Activated naive CD4-positive, alpha-beta T cell treated with anti-CD3 and anti-CD28 coated beads, Interleukin-2, amount 50 U/mL, for 24 hours (primary cell): ENCODE data around the gene CEP295NL.

Experiments
- H3K27ac Mint-ChIP-seq: one replicate; pipeline ENCODE4 v1.8.0; 2021; ENCODE audit warnings: mild to moderate bottlenecking, mixed read lengths
- H3K27me3 Mint-ChIP-seq: one replicate; pipeline ENCODE4 v1.8.0; 2021; ENCODE audit warnings: mixed read lengths
- H3K36me3 Mint-ChIP-seq: one replicate; pipeline ENCODE4 v1.8.0; 2021; ENCODE audit warnings: mixed read lengths
- H3K4me1 Mint-ChIP-seq: one replicate; pipeline ENCODE4 v1.8.0; 2021; ENCODE audit warnings: mixed read lengths
- H3K4me3 Mint-ChIP-seq: one replicate; pipeline ENCODE4 v1.8.0; 2021; ENCODE audit warnings: mild to moderate bottlenecking, mixed read lengths
- H3K9me3 Mint-ChIP-seq: one replicate; pipeline ENCODE4 v1.8.0; 2021; ENCODE audit warnings: mixed read lengths

Gene CEP295NL

DNA sequence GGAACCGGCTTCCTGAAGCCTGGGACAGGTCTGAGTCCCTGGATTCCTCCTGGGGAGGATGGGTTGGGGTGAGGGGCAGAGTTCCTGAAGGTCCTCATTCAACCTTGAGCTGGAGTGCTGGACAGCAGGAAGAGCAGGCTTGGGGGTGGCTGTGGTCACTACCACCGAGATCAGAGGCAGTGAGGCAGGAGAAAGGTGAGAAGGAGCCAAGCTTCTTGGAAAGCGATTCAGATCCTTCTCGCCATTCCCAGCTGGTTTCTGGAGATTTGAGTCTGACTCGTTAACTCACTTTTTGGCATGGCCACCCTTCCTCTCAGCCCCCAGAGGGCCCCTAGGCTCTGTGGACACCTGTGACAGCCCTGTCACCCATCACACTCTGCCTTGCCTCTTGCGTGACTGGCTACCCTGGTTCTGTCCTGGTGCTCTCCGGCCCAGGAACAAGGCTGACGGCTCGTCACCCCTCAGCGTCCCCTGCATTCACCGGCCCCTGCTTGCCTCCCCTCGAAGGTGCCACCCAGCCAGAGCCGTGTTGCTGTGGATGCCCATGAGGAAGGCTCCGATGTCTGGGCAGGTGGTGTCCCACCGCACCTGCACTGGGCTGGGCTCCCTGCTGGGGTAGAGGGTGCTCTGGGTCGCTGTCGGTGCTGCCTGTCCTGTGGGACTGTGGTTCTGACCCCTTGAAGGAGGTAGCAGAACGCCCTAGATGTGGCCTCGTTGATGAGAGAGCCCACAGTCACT is 31.8 kb upstream of the CEP295NL start:
- Mint-ChIP-seq H3K36me3 (no peaks in the 10 kb centered on the region), H3K9me3 (no peaks in the 10 kb centered on the region), H3K4me3 (no peak overlapping the region), H3K27ac (no peak overlapping the region), H3K4me1 (no peaks in the 10 kb centered on the region), H3K27me3 (no peaks in the 10 kb centered on the region)

DNA sequence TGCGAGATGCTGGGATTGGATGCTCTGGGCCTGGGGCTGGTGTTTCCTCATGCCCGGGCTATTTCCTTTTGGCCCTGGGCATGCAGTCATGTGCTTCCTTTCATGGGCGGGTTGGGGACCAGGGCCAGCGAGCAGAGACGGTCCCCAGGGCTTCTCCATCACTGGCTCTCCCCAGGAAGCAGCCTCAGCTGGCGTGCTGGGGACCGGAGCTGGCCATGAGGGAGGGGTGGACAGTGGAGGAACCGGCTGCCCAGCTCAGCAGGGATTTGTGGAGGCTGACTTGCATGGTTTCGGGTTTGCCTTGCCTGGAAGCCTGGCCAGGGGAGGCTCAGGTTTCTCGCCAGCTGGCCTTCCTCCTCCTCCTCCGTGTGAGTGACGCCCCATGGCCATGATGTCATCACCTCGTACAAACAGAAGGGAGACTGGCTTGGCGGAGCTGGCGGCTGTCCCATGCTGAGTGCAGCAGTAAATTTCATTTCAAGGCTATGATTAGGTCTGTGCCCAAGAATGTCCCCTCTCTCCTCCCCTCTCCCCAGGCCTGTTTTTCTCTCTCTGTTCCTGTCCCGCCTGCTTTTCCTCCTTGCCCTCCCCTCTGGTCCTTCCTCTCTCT is 31.1 kb upstream of the CEP295NL start:
- Mint-ChIP-seq H3K27ac (no peak overlapping the region), H3K9me3 (no peaks in the 10 kb centered on the region), H3K36me3 (no peaks in the 10 kb centered on the region), H3K27me3 (peaks cover under 1% of the 10 kb centered on the region), H3K4me1 (no peaks in the 10 kb centered on the region), H3K4me3 (no peak overlapping the region)

DNA sequence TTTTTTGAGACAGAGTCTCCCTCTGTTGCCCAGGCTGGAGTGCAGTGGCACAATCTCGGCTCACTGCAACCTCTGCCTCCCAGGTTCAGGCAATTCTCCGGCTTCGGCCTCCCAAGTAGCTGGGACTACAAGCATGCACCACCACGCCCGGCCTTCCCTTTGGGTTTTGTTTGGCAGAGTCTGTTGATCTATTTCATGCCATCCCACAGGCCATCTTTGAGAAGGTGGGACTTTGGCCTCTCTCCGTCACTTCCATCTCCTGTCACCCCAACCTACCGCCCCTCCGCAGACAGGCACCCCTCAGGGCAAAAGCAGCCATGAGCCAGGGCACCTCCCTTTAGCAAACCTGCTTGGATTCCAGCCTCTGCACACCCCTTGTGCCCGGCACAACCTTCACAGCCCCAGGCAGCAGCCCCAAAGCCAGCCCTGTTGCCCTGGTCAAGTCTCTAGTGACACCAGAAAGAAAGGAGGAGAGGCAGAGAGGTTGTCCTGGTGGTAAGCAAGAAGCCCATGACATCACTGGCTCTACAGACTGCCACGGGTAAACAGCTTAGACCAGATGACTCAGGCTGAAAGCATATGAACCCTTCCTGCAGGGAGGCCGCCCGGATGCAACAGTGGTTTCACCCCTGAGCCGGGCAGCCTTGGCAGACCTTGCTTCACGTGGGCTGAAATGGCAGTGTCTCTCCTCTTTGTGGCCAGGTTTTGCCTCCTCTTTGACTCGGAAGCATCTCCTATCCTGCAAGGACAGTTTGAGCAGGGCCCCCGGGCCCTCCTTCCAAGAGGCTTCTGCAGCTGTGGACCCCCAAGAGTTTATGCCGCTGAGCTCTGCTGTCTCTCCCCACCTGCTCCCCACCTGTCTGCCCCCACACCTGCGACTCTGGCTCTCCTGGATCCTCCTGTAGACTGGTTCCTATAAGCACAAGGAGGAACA is 30.3 kb upstream of the CEP295NL start:
- H3K4me3 Mint-ChIP-seq, result no peak overlapping the region
- H3K36me3 Mint-ChIP-seq, result no peaks in the 10 kb centered on the region

DNA sequence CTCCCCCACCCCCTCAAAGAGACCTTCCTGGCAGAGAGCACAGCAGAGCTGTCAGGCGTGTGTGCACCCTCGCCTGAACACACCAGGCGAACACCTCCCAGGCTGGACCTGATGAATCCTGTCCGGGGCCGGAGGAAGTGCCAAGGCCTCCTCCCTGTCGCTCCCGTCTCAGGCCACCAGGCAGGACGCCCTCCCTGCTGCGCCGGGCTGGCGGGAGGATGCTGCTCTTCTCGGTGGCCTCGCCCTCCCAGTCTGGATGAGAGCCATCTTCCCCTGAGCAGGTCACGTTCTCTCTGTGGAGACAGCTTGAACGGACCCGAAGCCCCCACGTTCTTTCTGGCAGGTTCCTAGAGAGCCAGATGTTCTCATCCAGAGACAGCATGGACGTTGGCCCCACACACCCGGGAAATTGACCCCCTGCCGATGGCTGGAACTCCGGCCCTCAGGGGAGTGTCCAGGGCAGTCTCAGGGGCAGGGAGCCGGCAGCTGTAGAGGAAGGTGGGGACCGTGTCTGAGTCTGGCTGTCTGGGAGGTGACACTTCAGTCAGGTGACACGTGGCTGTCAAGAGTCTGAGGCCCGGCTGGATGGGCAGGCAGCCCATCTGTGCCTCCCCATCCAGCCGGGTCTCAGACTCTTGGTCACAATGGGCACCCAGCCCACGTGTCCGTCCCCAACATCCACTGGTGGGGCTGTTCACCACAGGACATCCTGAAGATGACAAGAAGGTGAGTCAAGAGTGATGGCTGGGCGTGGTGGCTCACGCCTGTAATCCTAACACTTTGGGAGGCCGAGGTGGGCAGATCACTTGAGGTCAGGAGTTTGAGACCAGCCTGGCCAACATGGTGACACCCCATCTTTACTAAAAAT is 27.1 kb upstream of the CEP295NL start:
- peaks cover 5% of the 10 kb centered on the region for H3K27me3 Mint-ChIP-seq
- no peaks in the 10 kb centered on the region for H3K4me1 Mint-ChIP-seq
- no peaks in the 10 kb centered on the region for H3K36me3 Mint-ChIP-seq
- no peak overlapping the region for H3K27ac Mint-ChIP-seq
- H3K9me3 Mint-ChIP-seq, result no peaks in the 10 kb centered on the region
- H3K4me3 Mint-ChIP-seq, result no peak overlapping the region

More for the DNA sequence above, 30.3 kb upstream of the CEP295NL start:
- no peak overlapping the region for H3K27ac Mint-ChIP-seq
- H3K27me3 Mint-ChIP-seq, result peaks cover 2% of the 10 kb centered on the region
- H3K4me1 Mint-ChIP-seq, result no peaks in the 10 kb centered on the region
- no peaks in the 10 kb centered on the region for H3K9me3 Mint-ChIP-seq

DNA sequence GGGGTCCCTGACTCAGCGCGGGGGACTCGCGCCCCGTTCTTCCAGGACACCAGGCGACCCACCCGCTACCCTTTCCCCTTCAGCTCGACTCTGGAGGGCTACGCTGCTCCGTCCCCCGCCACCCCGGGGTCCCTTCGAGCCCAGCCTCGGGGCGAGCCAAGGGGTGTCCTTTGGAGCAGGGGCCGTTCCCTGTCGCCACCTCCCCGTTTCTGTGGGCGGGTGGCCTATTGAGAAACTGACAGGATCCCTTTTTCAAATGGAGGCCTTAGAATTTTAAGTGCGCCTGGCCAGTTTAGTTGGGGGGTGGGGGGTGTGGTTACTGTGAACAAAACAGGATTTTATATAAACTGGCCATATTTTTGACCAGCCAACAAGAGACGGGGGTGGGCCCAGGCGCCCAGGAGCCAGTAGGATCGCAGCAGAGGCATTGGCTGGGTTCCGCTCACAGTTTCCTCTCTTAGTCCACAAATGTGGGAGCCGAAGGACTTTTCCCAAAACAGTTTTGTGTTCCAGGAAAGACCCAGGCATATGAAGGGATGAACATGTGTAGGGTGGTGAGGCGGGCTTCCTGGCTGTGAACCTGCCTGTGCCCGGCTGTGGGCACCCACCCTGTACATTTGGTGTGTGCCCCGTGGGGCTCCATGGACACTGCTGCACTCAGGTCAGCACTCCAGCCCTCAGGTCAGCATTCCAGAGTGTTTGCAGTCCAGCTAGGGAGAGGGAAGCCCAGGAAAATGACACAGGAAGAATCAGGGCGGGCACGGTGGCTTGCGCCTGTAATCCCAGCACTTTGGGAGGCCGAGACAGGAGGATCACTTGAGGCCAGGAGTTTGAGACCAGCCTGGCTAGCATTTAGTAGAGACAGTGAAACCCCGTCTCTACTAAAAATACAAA is 22.9 kb upstream of the CEP295NL start:
- peaks cover 5% of the 10 kb centered on the region for H3K27me3 Mint-ChIP-seq
- H3K27ac Mint-ChIP-seq, result no peak overlapping the region
- no peaks in the 10 kb centered on the region for H3K36me3 Mint-ChIP-seq
- no peaks in the 10 kb centered on the region for H3K9me3 Mint-ChIP-seq
- peaks cover 13% of the 10 kb centered on the region for H3K4me1 Mint-ChIP-seq
- no peak overlapping the region for H3K4me3 Mint-ChIP-seq

DNA sequence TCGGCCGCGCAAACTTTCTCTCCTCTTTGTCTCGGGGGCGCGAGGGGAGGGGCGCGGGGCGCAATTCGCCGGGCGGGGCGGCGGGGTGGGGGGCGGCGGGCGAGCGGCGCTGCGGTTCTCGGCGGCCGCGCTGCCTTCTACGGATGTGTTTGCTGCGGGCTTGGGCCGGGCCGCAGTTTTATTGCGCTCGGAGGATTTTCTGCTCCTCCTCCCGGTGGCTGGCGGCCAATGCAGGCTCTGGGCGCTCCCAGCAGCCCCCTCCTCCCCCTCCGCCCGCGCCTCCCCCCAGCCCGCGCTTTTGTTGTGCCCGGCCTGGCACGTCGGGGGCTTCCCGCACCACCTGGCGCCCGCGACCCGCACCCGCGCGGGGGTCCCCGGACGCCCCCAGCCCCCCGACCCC is 22.2 kb upstream of the CEP295NL start, which contains the start of gene TIMP2:
TSS of gene TIMP2 (minus strand) at position 154 of the 400 bp plus-strand sequence. CDS start 299 bp downstream, outside the sequence.
- Mint-ChIP-seq H3K36me3 (no peaks in the 10 kb centered on the region), H3K4me3 (peak within 1 kb of the TSS; percentile 42), H3K27me3 (peaks cover 5% of the 10 kb centered on the region), H3K4me1 (peaks cover 13% of the 10 kb centered on the region), H3K9me3 (no peaks in the 10 kb centered on the region), H3K27ac (no peak within 1 kb of the TSS)

DNA sequence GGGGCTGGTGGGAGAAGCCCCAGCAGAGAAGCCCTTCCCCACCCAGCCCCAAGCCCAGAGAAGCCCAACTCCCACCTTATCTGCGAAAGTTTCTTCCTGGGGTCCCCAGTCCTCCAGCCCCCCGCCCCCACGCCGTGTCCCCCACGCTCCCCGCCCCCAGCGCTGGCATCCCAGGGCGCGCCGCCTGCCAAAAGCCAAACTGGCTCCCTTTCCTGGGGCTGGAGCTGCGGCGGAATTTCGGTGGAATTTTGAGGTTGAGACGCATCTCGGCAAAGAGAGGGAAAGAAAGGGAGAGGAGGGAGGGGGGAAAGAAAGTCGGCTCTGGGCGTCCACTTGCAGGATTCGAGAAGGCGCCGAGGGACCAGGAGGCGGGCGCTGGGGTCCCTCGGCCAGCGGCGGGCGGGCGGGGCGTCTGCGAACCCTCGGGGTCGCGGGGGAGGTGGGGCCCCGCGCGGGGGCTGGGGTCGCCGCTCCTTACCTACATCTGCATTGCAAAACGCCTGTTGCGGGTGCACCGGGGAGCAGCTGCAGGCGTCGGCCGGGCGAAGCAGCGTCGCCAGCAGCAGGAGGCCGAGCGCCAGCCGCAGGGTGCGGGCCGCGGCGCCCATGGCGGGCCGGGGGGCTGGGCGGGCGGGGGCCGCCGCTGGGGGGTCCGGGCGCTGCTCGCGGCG is 21.6 kb upstream of the CEP295NL start:
- peak overlapping the region; percentile 42 for H3K4me3 Mint-ChIP-seq
- peaks cover 13% of the 10 kb centered on the region for H3K4me1 Mint-ChIP-seq
- H3K27me3 Mint-ChIP-seq, result peaks cover 5% of the 10 kb centered on the region
- H3K27ac Mint-ChIP-seq, result no peak overlapping the region
- no peaks in the 10 kb centered on the region for H3K9me3 Mint-ChIP-seq
- no peaks in the 10 kb centered on the region for H3K36me3 Mint-ChIP-seq

DNA sequence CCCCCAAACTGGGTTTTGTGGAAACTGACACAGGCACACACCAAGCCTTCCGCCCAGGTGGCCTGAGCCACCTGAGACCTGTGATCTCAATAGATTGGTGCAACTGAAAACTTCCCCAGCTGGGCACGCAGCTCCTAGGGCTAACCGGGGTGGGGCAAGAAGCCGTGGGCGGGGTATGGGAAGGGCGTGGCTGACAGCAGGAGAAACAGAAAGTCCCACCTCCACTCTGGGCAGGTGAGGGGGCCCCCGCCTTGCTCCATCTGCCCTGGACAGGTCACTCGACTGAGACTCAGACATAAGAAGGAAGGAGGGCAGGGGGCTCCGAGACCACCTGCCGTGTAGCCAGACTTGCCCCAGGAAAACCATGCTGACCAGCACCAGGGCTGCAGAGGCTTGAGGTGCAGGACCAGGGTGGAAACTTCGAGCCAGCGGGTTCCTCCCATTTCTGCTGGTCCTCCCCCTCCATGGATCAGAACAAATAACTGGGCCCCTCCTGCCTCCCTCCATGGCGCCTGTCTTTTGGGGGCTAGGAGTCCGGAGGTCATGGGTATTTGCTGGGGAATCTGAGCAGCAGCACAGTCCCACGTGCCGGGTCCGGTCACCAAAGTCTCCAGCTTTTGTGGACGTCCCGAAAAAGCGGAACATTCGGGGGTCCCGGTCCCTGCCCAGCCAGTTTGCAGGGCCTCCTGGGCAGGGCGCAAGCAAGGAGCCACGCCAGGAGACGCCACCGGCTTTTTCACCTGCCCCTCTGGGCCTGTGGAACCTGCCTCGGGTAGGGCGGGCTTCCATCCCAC is 20.9 kb upstream of the CEP295NL start:
- Mint-ChIP-seq H3K27ac (no peak overlapping the region), H3K4me1 (peaks cover 13% of the 10 kb centered on the region), H3K36me3 (no peaks in the 10 kb centered on the region), H3K9me3 (no peaks in the 10 kb centered on the region), H3K27me3 (peaks cover 3% of the 10 kb centered on the region), H3K4me3 (peak overlapping the region; percentile 27)

DNA sequence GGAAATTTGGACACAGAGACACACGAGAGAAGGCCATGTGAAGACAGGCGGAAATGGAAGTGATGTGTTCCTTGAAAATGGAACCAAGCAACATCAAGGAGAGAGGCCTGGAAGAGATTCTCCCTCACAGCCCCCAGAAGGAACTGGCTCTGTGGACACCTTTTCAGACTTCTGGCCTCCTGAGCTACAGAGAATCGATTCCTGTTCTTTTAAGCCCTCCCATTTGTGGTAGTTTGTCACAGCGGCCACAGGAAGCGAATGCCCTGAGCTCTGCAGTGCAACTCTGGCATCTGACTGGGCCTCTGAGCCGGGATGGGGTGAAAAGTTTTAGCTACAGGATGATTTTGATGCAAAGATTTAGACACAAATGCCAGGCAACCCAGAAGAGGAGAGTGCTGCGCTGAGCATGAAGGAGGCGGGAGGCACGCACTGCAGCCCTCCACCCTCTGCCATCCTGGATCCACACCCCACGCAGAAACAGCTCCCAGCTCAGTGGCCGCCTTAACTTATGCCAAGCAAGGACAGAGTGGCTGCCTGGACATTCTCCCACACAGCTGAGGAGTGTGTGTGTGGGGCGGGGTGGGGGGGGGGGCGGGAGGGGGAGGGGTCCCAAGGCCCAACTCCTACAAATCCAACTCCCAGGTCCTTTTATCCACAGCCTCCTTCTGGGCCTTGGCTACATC is 20.0 kb upstream of the CEP295NL start:
- Mint-ChIP-seq H3K27ac (no peak overlapping the region), H3K9me3 (no peaks in the 10 kb centered on the region), H3K4me3 (peak overlapping the region; percentile 39), H3K36me3 (no peaks in the 10 kb centered on the region), H3K4me1 (peaks cover 13% of the 10 kb centered on the region), H3K27me3 (peaks cover 1% of the 10 kb centered on the region)

DNA sequence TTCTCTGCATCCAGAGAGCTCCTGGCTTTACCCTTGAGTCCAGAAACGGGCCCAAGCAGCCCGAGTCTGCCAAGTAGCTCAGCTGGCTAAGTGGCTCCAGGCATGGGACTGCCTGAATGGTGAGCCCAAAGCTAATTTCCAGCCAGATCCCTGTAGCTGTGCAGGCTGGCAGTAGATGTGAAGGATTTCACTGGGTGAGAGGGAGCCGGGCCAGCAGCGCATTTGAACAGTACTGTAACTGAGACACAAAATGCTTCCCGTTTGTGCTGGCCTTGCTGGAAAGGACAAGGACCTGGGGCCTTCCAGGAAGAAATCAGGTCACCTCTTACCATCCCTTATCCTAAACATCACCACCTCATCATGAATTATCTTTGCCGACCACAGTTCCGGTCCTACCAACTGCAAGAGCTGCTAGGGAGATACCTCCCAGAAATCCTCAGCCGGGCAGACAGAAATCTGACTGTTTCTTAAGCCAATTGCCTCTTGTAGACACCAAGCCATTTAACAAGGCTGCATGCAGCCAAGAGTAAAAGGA is 18.5 kb upstream of the CEP295NL start:
- H3K4me1 Mint-ChIP-seq, result peaks cover 13% of the 10 kb centered on the region
- no peaks in the 10 kb centered on the region for H3K36me3 Mint-ChIP-seq
- no peak overlapping the region for H3K4me3 Mint-ChIP-seq
- H3K27ac Mint-ChIP-seq, result no peak overlapping the region
- H3K9me3 Mint-ChIP-seq, result no peaks in the 10 kb centered on the region
- no peaks in the 10 kb centered on the region for H3K27me3 Mint-ChIP-seq

DNA sequence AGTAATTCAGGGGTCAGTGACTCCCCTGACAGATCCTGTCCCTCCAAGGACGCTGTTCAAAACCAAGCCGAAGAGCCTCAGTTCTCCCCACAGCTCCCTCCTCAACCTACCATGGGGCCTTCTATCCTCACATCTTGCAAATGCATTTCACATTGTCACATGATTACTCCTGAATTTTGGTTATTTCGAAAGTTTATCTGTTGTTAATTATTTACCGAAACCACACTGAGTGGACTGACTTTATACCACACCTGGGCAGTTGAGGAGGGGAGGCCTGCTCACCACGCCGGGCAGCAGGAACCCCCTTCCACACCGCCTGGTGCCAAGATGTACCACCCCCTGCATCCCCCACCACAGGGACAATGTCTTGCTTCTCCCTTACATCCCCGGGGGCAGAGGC is 17.5 kb upstream of the CEP295NL start:
- Mint-ChIP-seq H3K9me3 (no peaks in the 10 kb centered on the region), H3K36me3 (no peaks in the 10 kb centered on the region), H3K4me1 (peaks cover 22% of the 10 kb centered on the region), H3K4me3 (no peak overlapping the region), H3K27ac (peak overlapping the region; percentile 32), H3K27me3 (no peaks in the 10 kb centered on the region)

DNA sequence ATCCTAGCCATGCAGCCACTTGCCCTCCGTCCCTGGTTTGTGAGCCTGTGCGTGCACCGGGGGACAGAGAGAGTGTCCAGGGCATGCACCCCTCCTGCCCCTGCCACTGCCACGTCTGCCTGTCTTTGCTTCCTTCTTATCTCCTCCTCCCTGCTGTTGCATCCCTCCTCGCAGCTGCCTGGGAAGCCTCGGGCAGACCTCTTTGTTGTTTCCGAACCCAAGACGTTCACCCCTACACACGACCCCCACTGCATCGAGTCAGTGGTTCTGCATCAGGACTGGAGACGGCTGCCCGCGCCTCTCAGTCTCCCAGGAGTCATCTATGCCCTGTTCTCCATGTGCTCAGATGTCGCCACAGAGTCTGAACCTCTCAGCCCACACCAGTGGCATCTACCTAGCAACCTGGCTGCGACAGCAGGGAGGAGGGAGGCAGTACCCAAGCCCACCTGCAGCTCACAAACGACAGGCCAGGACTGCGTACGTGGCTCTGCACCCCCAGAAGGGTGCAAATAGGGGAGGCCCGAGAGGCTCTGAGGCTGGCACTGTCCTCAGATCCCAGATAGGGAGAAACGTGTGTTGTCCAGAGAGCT is 17.0 kb upstream of the CEP295NL start:
- Mint-ChIP-seq H3K4me3 (no peak overlapping the region), H3K36me3 (no peaks in the 10 kb centered on the region), H3K27me3 (no peaks in the 10 kb centered on the region), H3K4me1 (peaks cover 22% of the 10 kb centered on the region), H3K9me3 (no peaks in the 10 kb centered on the region), H3K27ac (no peak overlapping the region)
